Suprapubic skin (tissue), 4 donors: ENCODE measurements around the gene CASKIN1. TPM values are rescaled to one million over a fixed set of nuclear protein-coding genes. Genes with fewer than 3 reads are reported as not detected.

ENCODE experiments used
- DNase-seq, 2 donors: peaks; one replicate each; pipeline ENCODE4 v3.0.0-alpha.2; 2019; ENCODE audit warnings: low spot score in 2 of 2
- H3K27ac ChIP-seq: fragments of 200-600 bp; sonication (generic); one replicate; pipeline ENCODE4 v1.5.1; 2019
- H3K27me3 ChIP-seq: fragments of 200-600 bp; sonication (generic); one replicate; pipeline ENCODE4 v1.5.1; 2019
- H3K36me3 ChIP-seq: fragments of 200-600 bp; sonication (generic); one replicate; pipeline ENCODE4 v1.5.1; 2019
- H3K4me1 ChIP-seq: fragments of 200-600 bp; sonication (generic); one replicate; pipeline ENCODE4 v1.5.1; 2019
- H3K4me3 ChIP-seq: fragments of 200-600 bp; sonication (generic); one replicate; pipeline ENCODE4 v1.5.1; 2019; ENCODE audit warnings: mild to moderate bottlenecking
- H3K9me3 ChIP-seq: fragments of 200-600 bp; sonication (generic); one replicate; pipeline ENCODE4 v1.5.1; 2019
- EP300 ChIP-seq: sonication (generic); formaldehyde crosslinking; IDR thresholded peaks from one replicate; pipeline ENCODE4 v1.6.1; 2017; ENCODE audit warnings: antibody characterized with exemption
- POLR2A ChIP-seq, 2 donors: fragments of 450-650 bp; IDR thresholded peaks; one replicate each; pipeline ENCODE4 v1.6.1; 2017; ENCODE audit warnings: antibody characterized with exemption in 2 of 2, mild to moderate bottlenecking in 2 of 2, moderate library complexity in 2 of 2
- POLR2AphosphoS5 ChIP-seq, 3 donors: sonication (generic); formaldehyde crosslinking; IDR thresholded peaks; one replicate each; pipeline ENCODE4 v1.6.1; 2017; ENCODE audit warnings: antibody characterized with exemption in 3 of 3
- WGBS: methylation state at CpG from one replicate; pipeline ENCODE4 v1.1.5; 2018; 5-methylcytosine and 5-hydroxymethylcytosine counted together
- total RNA-seq, 4 donors: library from RNA; depleted of rRNA; stranded (reverse); fragments of >200 nt; gene quantifications; one replicate each; pipeline ENCODE4 v1.1.0, GENCODE V29; 2016
- TF ChIP-seq, protein P1 (sequence below), 2 donors: fragments of 200-600 bp in 1 of 2; fragments of 450-650 bp in 1 of 2; sonication (generic) in 1 of 2; IDR thresholded peaks; one replicate each; pipeline ENCODE4 v1.5.1; 2016 to 2019; ENCODE audit warnings: antibody characterized with exemption in 2 of 2, mild to moderate bottlenecking in 1 of 2, moderate library complexity in 1 of 2

Gene CASKIN1
- total RNA-seq, result 1 to 10 TPM in 1 of 4 donors, under 1 TPM in 3; 0.49 to 1.5 (median 0.78) TPM

- H3K4me3 ChIP-seq, result peak within 1 kb of the TSS; percentile 56
- no peaks in the 10 kb centered on the region for H3K36me3 ChIP-seq
- H3K27me3 ChIP-seq, result peaks cover 38% of the 10 kb centered on the region
- peaks cover 24% of the 10 kb centered on the region for H3K4me1 ChIP-seq
- H3K27ac ChIP-seq, result no peak within 1 kb of the TSS
- TF ChIP-seq, protein P1, sequence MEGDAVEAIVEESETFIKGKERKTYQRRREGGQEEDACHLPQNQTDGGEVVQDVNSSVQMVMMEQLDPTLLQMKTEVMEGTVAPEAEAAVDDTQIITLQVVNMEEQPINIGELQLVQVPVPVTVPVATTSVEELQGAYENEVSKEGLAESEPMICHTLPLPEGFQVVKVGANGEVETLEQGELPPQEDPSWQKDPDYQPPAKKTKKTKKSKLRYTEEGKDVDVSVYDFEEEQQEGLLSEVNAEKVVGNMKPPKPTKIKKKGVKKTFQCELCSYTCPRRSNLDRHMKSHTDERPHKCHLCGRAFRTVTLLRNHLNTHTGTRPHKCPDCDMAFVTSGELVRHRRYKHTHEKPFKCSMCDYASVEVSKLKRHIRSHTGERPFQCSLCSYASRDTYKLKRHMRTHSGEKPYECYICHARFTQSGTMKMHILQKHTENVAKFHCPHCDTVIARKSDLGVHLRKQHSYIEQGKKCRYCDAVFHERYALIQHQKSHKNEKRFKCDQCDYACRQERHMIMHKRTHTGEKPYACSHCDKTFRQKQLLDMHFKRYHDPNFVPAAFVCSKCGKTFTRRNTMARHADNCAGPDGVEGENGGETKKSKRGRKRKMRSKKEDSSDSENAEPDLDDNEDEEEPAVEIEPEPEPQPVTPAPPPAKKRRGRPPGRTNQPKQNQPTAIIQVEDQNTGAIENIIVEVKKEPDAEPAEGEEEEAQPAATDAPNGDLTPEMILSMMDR (IDR thresholded peaks at IDR 0.05), result no peak
- TF ChIP-seq EP300 (no peak), POLR2AphosphoS5 (IDR thresholded peaks at IDR 0.05) (no peak), POLR2A (IDR thresholded peaks at IDR 0.05) (no peak)
- H3K9me3 ChIP-seq, result no peaks in the 10 kb centered on the region
- no peak for DNase-seq
- WGBS, result 0% methylated on average over 3 of the region's 129 CpGs
Observed at GRCh38 chr16:2196162-2196980, at the start of gene CASKIN1. Gene CASKIN1 (minus strand): TSS chr16:2196605. CDS start chr16:2196432, 173 bp downstream.

GRCh38 chr16:2244926-2245795 lies 48.8 kb upstream of the CASKIN1 start:
- Histone ChIP-seq H3K27me3 (no peaks in the 10 kb centered on the region), H3K36me3 (peaks cover 61% of the 10 kb centered on the region), H3K4me3 (no peak overlapping the region), H3K4me1 (peaks cover 2% of the 10 kb centered on the region), H3K9me3 (no peaks in the 10 kb centered on the region), H3K27ac (no peak overlapping the region)
- 91% methylated on average over 26 of the region's 30 CpGs for WGBS
- DNase-seq, result no peak
- TF ChIP-seq EP300 (no peak), POLR2A (IDR thresholded peaks at IDR 0.05) (no peak), POLR2AphosphoS5 (IDR thresholded peaks at IDR 0.05) (no peak)
- TF ChIP-seq, protein P1 (IDR thresholded peaks at IDR 0.05), result no peak

- H3K27me3 ChIP-seq, result no peaks in the 10 kb centered on the region
- no peak for DNase-seq
- no peaks in the 10 kb centered on the region for H3K9me3 ChIP-seq
- H3K4me1 ChIP-seq, result no peaks in the 10 kb centered on the region
- no peak overlapping the region for H3K27ac ChIP-seq
- peaks cover 64% of the 10 kb centered on the region for H3K36me3 ChIP-seq
- WGBS, result 72% methylated on average over 14 of the region's 17 CpGs
- H3K4me3 ChIP-seq, result no peak overlapping the region
- TF ChIP-seq EP300, result no peak
- no peak for TF ChIP-seq POLR2A (IDR thresholded peaks at IDR 0.05)
- no peak for TF ChIP-seq POLR2AphosphoS5 (IDR thresholded peaks at IDR 0.05)
- TF ChIP-seq, protein P1 (IDR thresholded peaks at IDR 0.05), result no peak
Observed at GRCh38 chr16:2244301-2244700, 47.9 kb upstream of the CASKIN1 start.

DNA sequence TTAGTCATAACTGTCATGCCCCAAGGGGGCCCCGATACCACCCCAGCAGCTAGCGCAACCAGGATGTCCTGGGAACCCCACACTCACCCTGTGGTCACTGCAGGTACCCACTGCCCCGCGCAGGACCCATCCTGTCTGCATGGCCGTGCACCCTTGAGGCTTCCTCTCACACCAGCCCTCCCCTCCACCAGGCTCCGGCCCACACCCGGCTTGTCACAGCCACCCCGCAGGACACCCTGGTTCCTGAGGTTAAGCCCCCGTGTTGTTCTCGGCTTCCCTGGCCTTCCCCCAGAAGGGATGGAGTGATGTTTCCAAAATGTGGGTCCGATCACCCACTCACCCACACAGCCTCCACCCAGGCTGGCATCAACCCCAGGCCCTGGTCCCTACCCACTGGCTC lies 47.4 kb upstream of the CASKIN1 start:
- DNase-seq, result no peak
- peaks cover 64% of the 10 kb centered on the region for H3K36me3 ChIP-seq
- TF ChIP-seq EP300, result no peak
- TF ChIP-seq POLR2A (IDR thresholded peaks at IDR 0.05), result no peak
- TF ChIP-seq, protein P1 (IDR thresholded peaks at IDR 0.05), result no peak
- no peak for TF ChIP-seq POLR2AphosphoS5 (IDR thresholded peaks at IDR 0.05)
- peaks cover 2% of the 10 kb centered on the region for H3K4me1 ChIP-seq
- no peak overlapping the region for H3K4me3 ChIP-seq
- no peak overlapping the region for H3K27ac ChIP-seq
- no peaks in the 10 kb centered on the region for H3K27me3 ChIP-seq
- WGBS, result 96% methylated on average over 11 of the region's 11 CpGs
- H3K9me3 ChIP-seq, result no peaks in the 10 kb centered on the region
